Kidney epithelial cell (primary cell): ENCODE measurements around the gene MACROD2. TPM values are rescaled to one million over a fixed set of nuclear protein-coding genes. Genes with fewer than 3 reads are reported as not detected.

Experiments used
- DNase-seq: peaks from one replicate; pipeline ENCODE4 v3.0.0-alpha.2; 2010; ENCODE audit warnings: low read depth
- H3K27me3 ChIP-seq: 2 replicates; pipeline ENCODE4 v1.6.0; 2011; ENCODE audit warnings: low read length; ENCODE audit not compliant: control insufficient read depth, insufficient read depth
- H3K36me3 ChIP-seq: 2 replicates; pipeline ENCODE4 v1.5.1; 2011; ENCODE audit warnings: low read length; ENCODE audit not compliant: control insufficient read depth, insufficient read depth
- H3K4me3 ChIP-seq: 2 replicates; pipeline ENCODE4 v1.5.1; 2011; ENCODE audit warnings: low read depth, mild to moderate bottlenecking, control low read depth, low read length
- CTCF ChIP-seq: IDR thresholded peaks from 2 replicates; pipeline ENCODE4 v1.5.1; 2011; ENCODE audit warnings: mild to moderate bottlenecking, moderate library complexity, low read length, control low read depth, inconsistent platforms; ENCODE audit not compliant: insufficient read depth, poor library complexity, severe bottlenecking
- total RNA-seq: library from RNA; depleted of rRNA; stranded (reverse); fragments of >200 nt; gene quantifications from 2 replicates; pipeline ENCODE4 v1.2.3, GENCODE V29; 2015

Gene MACROD2
- total RNA-seq, 1 donor from 2014 or later: 0.79 TPM

GRCh38 chr20:15422966-15423365 lies 1427.7 kb downstream of the MACROD2 start:
- H3K36me3 ChIP-seq: no peaks in the 10 kb centered on the region
- no peak for DNase-seq
- H3K27me3 ChIP-seq: no peaks in the 10 kb centered on the region
- H3K4me3 ChIP-seq: no peak overlapping the region
- no peak for TF ChIP-seq CTCF

GRCh38 chr20:15439551-15439950 lies 1444.2 kb downstream of the MACROD2 start:
- no peak for TF ChIP-seq CTCF
- H3K27me3 ChIP-seq: no peaks in the 10 kb centered on the region

GRCh38 chr20:15440049-15440820 lies 1444.9 kb downstream of the MACROD2 start:
- no peaks in the 10 kb centered on the region for H3K27me3 ChIP-seq
- no peak overlapping the region for H3K4me3 ChIP-seq
- no peak for TF ChIP-seq CTCF
- DNase-seq: no peak
- H3K36me3 ChIP-seq: no peaks in the 10 kb centered on the region

More at GRCh38 chr20:15439551-15439950, 1444.2 kb downstream of the MACROD2 start:
- Histone ChIP-seq H3K4me3 (no peak overlapping the region), H3K36me3 (no peaks in the 10 kb centered on the region)
- no peak for DNase-seq

- Histone ChIP-seq H3K36me3 (no peaks in the 10 kb centered on the region), H3K4me3 (no peak overlapping the region), H3K27me3 (no peaks in the 10 kb centered on the region)
- DNase-seq: no peak
- no peak for TF ChIP-seq CTCF
Measured at GRCh38 chr20:15445056-15445840, 1449.9 kb downstream of the MACROD2 start.

- no peak overlapping the region for H3K4me3 ChIP-seq
- peak; percentile 21 for DNase-seq
- no peaks in the 10 kb centered on the region for H3K36me3 ChIP-seq
- no peaks in the 10 kb centered on the region for H3K27me3 ChIP-seq
- no peak for TF ChIP-seq CTCF
Measured at GRCh38 chr20:15446373-15446772, 1451.1 kb downstream of the MACROD2 start.

- Histone ChIP-seq H3K4me3 (no peak overlapping the region), H3K36me3 (no peaks in the 10 kb centered on the region), H3K27me3 (no peaks in the 10 kb centered on the region)
- no peak for DNase-seq
- no peak for TF ChIP-seq CTCF
Measured at GRCh38 chr20:15447549-15447948, 1452.2 kb downstream of the MACROD2 start.
